HG03432 (cell line): ENCODE measurements around the gene GLCCI1.
A peak's percentile ranks its signal among the peaks of the same experiment; 100 is the strongest.

Experiments
- ATAC-seq: cut with Tn5 transposase; IDR thresholded peaks from one replicate; pipeline ENCODE4 v1.9.1; 2021; ENCODE audit warnings: mild to moderate bottlenecking, moderate library complexity; ENCODE audit not compliant: unreplicated experiment

GLCCI1 gene

GRCh38 chr7:8126601-8127167 lies 158.1 kb downstream of the GLCCI1 start:
- ATAC-seq, result no peak

DNA sequence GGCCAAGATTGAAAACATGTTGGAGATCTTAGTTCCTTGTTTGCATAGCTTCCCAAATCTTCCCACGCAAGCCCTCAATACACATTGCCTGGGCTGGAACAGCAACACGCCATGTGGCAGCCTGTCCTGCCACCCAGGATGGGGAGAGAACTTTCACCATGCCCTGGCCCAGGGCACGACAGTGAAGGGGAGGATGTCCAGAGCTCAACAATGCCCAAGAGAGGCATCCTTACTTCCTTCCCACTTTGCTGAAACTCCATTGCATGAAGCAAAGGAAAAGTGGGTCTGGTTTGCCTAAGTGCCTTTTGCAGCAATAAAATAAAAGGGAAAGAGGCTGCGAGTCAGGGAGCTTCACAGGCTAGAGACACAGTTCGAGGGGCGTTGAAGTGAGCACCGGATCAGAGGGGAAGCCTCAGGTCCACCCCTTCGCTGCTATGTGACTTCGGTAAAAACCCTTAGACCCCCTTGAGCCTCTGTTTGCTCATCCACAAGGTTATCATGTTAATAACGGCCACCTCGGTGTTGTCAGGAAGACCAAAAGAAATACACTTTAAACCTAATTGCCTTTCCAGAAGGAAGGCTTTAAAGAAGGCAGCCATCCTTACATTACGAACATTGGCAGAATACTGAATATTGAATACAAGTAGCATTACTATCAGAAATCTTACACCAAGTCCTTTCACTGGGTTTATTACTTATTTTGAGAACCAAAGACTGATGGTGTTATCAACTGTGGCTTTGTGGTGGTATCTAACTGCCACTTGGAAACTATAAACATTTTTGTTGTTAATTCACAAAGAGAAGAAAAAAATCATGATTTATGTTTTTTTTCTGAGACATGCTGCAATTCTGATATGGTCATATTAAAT lies 160.1 kb downstream of the GLCCI1 start:
- ATAC-seq, result no peak

DNA sequence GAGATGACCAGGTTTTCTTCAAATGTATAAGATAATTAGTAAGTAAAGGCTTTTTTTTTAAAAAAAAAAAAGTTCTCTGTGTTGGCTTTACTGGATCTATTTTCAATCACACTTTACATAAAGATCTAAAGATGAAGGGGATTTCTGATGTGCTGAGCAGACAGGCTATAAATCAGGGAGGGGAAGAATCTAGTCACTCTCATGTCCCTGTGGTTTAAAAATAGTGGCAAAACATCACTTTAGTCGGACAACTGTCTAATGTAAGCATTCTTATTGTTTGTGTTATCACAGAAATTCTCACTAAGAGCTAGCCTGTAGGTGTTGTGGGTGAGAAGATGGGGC lies 160.7 kb downstream of the GLCCI1 start:
- no peak for ATAC-seq

GRCh38 chr7:8130663-8131062 lies 162.1 kb downstream of the GLCCI1 start:
- no peak for ATAC-seq

DNA sequence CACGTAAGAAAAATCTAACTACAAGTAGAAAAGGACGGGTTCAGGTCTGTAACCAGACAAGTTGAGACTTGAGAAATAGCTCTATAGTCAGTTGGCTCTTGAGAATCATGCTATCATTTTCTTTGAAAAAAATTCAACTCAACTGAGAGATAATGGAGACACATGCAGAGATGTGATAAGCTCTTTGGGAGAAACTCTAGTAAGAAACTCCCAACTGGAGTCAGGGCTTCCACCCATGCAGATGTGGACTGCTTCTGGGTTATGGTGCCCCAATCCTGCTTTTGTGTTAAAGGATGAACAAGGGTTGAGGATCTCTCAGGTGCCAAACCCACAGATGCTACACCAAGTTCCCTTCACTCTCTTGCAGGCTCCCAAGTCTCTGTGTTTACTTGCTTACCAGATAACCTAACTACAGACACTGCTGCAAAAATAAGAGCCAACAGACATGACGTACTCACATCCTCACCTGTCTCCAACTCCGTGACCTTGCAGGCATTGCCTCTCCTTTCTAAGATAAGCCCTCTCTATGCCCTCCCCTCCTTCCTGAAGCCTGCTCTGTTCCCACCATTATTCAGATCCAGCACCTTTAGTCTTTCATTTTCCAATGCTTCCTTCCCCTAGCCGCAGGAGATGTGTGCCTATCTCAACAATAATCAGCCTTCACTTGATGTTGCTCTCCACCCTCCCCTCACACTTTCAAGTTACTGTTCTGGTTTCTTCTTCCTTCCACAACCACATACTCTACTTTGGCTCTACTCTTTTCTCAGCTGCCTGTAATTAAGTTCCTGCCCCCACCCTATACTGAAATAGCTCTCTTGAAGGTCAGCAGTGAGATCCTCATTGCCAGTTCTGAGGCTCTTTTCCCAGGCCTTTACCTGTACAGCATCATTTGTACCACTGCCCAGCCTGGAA lies 163.4 kb downstream of the GLCCI1 start:
- peak; percentile 54 for ATAC-seq

DNA sequence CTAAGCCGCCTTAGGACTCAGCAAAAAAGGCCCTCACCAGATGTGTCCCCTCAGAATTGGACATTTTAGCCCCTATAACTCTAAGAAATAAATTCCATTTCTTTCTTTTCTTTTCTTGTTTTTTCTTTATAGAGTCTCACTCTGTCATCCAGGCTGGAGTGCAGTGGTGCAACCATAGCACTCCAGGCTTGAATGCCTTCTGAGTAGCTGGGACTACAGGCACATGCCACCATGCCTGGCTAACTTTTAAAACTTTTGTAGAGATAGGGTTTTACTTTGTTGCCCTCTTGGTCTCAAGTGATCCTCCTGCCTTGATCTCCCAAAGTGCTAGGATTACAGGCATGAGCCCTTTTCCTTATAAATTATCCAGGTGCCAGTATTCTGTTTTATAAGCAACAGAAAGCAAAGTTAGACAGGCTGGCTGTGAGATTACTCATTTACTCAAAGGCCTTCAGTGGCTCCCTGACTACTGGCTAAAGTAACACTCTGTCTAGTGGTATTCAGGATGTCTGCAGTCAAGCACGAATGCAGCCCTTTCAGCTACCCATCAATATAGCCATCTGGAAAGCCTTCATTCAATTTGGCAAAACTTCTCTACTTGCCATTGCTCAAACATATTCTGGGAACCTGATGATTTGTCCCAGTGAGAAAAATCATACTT lies 164.7 kb downstream of the GLCCI1 start:
- peak; percentile 24 for ATAC-seq

GRCh38 chr7:8134089-8134733 lies 165.6 kb downstream of the GLCCI1 start:
- ATAC-seq, result peak; percentile 72

GRCh38 chr7:8135417-8135816 lies 166.8 kb downstream of the GLCCI1 start:
- no peak for ATAC-seq

- no peak for ATAC-seq
These were observed 167.6 kb downstream of the GLCCI1 start for GRCh38 chr7:8136051-8136730.
